Gastrocnemius medialis (tissue), 4 donors: Measurements from ENCODE around the gene CFAP69. TPM values are rescaled to one million over a fixed set of nuclear protein-coding genes. Genes with fewer than 3 reads are reported as not detected.

Experiments used
- ATAC-seq, 2 donors: fragments of 150-250 bp; one replicate each; pipeline ENCODE4 v1.9.1; 2016
- DNase-seq, 2 donors: peaks; one replicate each; pipeline ENCODE4 v3.0.0-alpha.2; 2019
- H3K27ac ChIP-seq, 4 donors: fragments of 200-600 bp; sonication (generic); 1 replicate in 1 of 4; 2 replicates in 3 of 4; pipeline ENCODE4 v1.5.1; 2016 to 2018; ENCODE audit warnings: mild to moderate bottlenecking in 2 of 4, moderate library complexity in 1 of 4
- H3K27me3 ChIP-seq, 3 donors: fragments of 200-600 bp; sonication (generic) in 2 of 3; 1 replicate in 1 of 3; 2 replicates in 2 of 3; pipeline versions ENCODE4 v1.5.1 to v1.6.0; 2016 to 2019; ENCODE audit warnings: mild to moderate bottlenecking in 1 of 3, moderate library complexity in 1 of 3
- H3K36me3 ChIP-seq, 2 donors: fragments of 200-600 bp; sonication (generic) in 1 of 2; one replicate each; pipeline ENCODE4 v1.5.1; 2017 to 2018
- H3K4me1 ChIP-seq, 2 donors: fragments of 200-600 bp; sonication (generic) in 1 of 2; one replicate each; pipeline ENCODE4 v1.5.1; 2016 to 2017; ENCODE audit warnings: mild to moderate bottlenecking in 2 of 2
- H3K4me3 ChIP-seq, 4 donors: fragments of 200-600 bp; sonication (generic) in 3 of 4; 1 replicate in 1 of 4; 2 replicates in 3 of 4; pipeline ENCODE4 v1.5.1; 2016 to 2019; ENCODE audit warnings: mild to moderate bottlenecking in 2 of 4
- H3K9me3 ChIP-seq, 3 donors: fragments of 200-600 bp; sonication (generic) in 2 of 3; 1 replicate in 1 of 3; 2 replicates in 2 of 3; pipeline ENCODE4 v1.5.1; 2016 to 2019
- POLR2A ChIP-seq, 2 donors: fragments of 450-650 bp; IDR thresholded peaks; one replicate each; pipeline ENCODE4 v1.6.1; 2017; ENCODE audit warnings: antibody characterized with exemption in 2 of 2, mild to moderate bottlenecking in 2 of 2, moderate library complexity in 2 of 2
- in situ Hi-C, 4 donors: fragments of 200-750 bp; cut with MboI; loops; one replicate each; pipeline versions ENCODE4 v1.15.0 to v1.8.0; 2017; ENCODE audit warnings: low sequenced_read_pairs in 4 of 4
- intact Hi-C: fragments of 100-400 bp; cut with DNase I; formaldehyde crosslinking; loops from one replicate; pipeline ENCODE4 v1.15.1; 2023; ENCODE audit warnings: low total_unique reads
- total RNA-seq, 4 donors: library from RNA; depleted of rRNA; stranded (reverse); fragments of >200 nt; gene quantifications; one replicate each; pipeline versions ENCODE4 v1.1.0 to v1.2.3, GENCODE V29; 2016
- TF ChIP-seq, protein P1 (sequence below), 5 experiments: fragments of 450-650 bp in 3 of 5; fragments of 200-600 bp in 2 of 5; sonication (generic) in 2 of 5; IDR thresholded peaks in 4 of 5; conservative IDR thresholded peaks in 1 of 5; 1 replicate in 4 of 5; 2 replicates in 1 of 5; pipeline ENCODE4 v1.5.1; 2016 to 2019; ENCODE audit warnings: antibody characterized with exemption in 5 of 5, mild to moderate bottlenecking in 3 of 5, moderate library complexity in 3 of 5

The CFAP69 gene
- total RNA-seq, 4 donors from 2014 or later = 0.62 to 4.9 (median 1.6) TPM; not detected in 1

DNA sequence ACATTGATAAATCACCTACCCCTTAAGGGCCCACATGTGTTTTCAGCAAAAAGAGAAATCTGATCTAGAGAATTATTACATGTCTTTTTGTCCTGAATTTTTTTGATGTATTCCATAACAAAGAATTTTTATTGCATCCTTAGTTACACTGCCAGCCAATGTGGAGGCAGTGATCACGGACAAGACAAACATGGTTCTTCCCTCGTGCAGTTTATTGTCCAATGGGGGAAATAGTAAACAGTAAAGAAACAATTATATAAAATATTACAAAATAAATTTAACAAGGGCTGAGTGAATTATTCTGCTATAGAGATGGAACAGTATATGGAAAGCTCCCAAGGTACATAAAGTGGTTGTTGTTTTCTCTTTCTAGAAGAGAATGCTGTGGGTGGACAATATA, 31.5 kb upstream of the CFAP69 start:
- Histone ChIP-seq H3K36me3 (no peaks in the 10 kb centered on the region), H3K4me3 (no peak overlapping the region), H3K4me1 (no peaks in the 10 kb centered on the region), H3K27me3 (no peaks in the 10 kb centered on the region), H3K27ac (no peak overlapping the region), H3K9me3 (no peaks in the 10 kb centered on the region)
- no peak for DNase-seq
- TF ChIP-seq, protein P1, sequence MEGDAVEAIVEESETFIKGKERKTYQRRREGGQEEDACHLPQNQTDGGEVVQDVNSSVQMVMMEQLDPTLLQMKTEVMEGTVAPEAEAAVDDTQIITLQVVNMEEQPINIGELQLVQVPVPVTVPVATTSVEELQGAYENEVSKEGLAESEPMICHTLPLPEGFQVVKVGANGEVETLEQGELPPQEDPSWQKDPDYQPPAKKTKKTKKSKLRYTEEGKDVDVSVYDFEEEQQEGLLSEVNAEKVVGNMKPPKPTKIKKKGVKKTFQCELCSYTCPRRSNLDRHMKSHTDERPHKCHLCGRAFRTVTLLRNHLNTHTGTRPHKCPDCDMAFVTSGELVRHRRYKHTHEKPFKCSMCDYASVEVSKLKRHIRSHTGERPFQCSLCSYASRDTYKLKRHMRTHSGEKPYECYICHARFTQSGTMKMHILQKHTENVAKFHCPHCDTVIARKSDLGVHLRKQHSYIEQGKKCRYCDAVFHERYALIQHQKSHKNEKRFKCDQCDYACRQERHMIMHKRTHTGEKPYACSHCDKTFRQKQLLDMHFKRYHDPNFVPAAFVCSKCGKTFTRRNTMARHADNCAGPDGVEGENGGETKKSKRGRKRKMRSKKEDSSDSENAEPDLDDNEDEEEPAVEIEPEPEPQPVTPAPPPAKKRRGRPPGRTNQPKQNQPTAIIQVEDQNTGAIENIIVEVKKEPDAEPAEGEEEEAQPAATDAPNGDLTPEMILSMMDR (IDR thresholded peaks at IDR 0.05 in 4 of 5, conservative IDR thresholded peaks at IDR 0.05 in 1 of 5) = no peak
- no peak for TF ChIP-seq POLR2A (IDR thresholded peaks at IDR 0.05)
- ATAC-seq = no peak
- intact Hi-C loops (no loop called here), in situ Hi-C loops (no loop called here)

DNA sequence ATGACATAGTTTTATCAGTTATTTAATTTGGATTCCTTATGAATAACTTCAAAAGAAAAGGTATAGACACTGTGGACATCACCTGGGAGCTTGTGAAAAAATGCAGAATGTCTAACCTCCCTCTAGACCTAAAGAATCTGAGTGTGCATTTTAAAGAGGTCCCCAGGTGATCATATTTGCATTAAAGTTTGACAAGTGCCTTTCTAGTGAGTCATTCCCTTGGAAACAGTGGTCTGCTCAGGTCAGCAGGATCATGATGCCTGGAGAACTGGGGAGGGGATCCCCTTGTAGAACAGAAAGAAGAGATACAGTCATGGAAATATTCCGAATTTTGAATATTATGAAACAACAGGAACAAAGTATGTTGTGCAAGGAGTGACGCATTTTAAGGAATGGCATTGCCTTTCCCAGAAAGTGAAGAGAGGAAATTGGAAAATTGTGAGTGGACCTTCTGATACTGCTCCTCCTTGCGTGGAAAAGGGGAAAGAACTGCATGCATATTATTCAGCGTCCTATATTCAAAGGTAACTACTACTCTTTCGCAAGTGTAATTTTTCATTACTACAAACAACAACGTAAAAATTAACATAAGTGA, 28.8 kb upstream of the CFAP69 start:
- intact Hi-C loops = no loop called here
- in situ Hi-C loops = no loop called here
- no peaks in the 10 kb centered on the region for H3K27me3 ChIP-seq
- no peaks in the 10 kb centered on the region for H3K4me1 ChIP-seq
- no peaks in the 10 kb centered on the region for H3K9me3 ChIP-seq
- no peak overlapping the region for H3K27ac ChIP-seq
- no peak for DNase-seq
- H3K36me3 ChIP-seq = no peaks in the 10 kb centered on the region
- H3K4me3 ChIP-seq = no peak overlapping the region
- no peak for ATAC-seq
- TF ChIP-seq, protein P1 (IDR thresholded peaks at IDR 0.05 in 4 of 5, conservative IDR thresholded peaks at IDR 0.05 in 1 of 5) = no peak
- TF ChIP-seq POLR2A (IDR thresholded peaks at IDR 0.05) = no peak

DNA sequence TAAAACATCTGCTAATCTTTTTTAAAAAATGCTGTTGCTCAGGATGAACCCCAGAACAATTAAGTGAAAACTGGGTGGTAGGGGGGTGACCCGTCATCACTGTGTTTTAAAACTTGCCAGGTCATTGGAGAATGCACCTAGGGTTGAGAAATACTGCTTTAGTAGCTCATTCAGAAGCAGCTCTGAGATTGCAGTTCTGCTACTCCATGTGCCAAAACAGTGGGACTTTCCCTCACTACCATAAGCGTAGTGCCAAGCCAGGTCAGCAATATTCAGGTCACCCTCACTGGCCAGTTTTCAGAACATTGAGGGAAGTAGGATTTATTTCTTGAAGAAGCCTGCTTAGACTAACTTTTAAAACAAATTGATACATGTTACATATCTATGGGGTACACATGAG, 28.2 kb upstream of the CFAP69 start:
- intact Hi-C loops = no loop called here
- ATAC-seq (no peak), DNase-seq (no peak)
- Histone ChIP-seq H3K36me3 (no peaks in the 10 kb centered on the region), H3K4me3 (no peak overlapping the region), H3K4me1 (no peaks in the 10 kb centered on the region), H3K27me3 (no peaks in the 10 kb centered on the region), H3K27ac (no peak overlapping the region), H3K9me3 (no peaks in the 10 kb centered on the region)
- in situ Hi-C loops = no loop called here
- no peak for TF ChIP-seq POLR2A (IDR thresholded peaks at IDR 0.05)
- TF ChIP-seq, protein P1 (IDR thresholded peaks at IDR 0.05 in 4 of 5, conservative IDR thresholded peaks at IDR 0.05 in 1 of 5) = no peak

DNA sequence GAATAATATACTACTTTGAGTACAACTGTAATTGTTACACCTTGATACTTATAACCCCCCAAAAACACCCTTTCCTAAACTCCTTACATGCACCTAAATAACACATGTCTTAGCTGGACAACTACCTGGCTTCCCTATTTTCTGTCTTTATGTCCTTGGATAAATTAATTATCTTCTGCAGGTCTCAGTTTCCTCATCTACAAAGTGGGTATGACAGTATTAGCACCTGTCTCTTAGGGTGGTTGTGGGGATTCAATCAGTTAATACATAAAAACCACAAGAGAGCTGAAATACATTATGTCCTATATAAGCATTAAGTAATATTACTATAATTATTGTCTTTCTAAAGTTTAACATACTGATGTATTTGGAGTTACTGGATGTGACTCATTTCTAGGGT, 22.6 kb upstream of the CFAP69 start:
- Histone ChIP-seq H3K4me3 (no peak overlapping the region), H3K27ac (peak overlapping the region in 1 of 4 donors; percentile 18), H3K36me3 (no peaks in the 10 kb centered on the region), H3K27me3 (no peaks in the 10 kb centered on the region), H3K9me3 (no peaks in the 10 kb centered on the region), H3K4me1 (no peaks in the 10 kb centered on the region)
- TF ChIP-seq, protein P1 (IDR thresholded peaks at IDR 0.05 in 4 of 5, conservative IDR thresholded peaks at IDR 0.05 in 1 of 5) = no peak
- TF ChIP-seq POLR2A (IDR thresholded peaks at IDR 0.05) = no peak
- intact Hi-C loops = no loop called here
- in situ Hi-C loops = no loop called here
- ATAC-seq = no peak
- no peak for DNase-seq
